ENCODE results near the gene LSM4.

Gene LSM4

GRCh38 chr19:18306888-18307260 is 16.0 kb downstream of the LSM4 start:
- Histone ChIP-seq H3K4me2 (ENCODE audit: low read length) (peak overlapping the region; percentile 73), H3K27me3 (ENCODE audit: control insufficient read depth, insufficient read depth, low read length) (no peaks in the 10 kb centered on the region), H3K36me3 (ENCODE audit: control insufficient read depth, insufficient read depth, low read length) (no peaks in the 10 kb centered on the region), H3K4me3 (ENCODE audit: low read depth, low read length) (peak overlapping the region; percentile 32), H3K79me2 (no peaks in the 10 kb centered on the region), H3K4me1 (peaks cover 42% of the 10 kb centered on the region), H3K27ac (peak overlapping the region; percentile 98), H3K9me3 (ENCODE audit: control insufficient read depth, low read length) (no peaks in the 10 kb centered on the region), H2AFZ (peak overlapping the region; percentile 1), H3K9ac (no peak overlapping the region)
- TF ChIP-seq CTCF (IDR thresholded peaks at IDR 0.05): no peak

GRCh38 chr19:18306209-18306887 is 16.5 kb downstream of the LSM4 start:
- no peaks in the 10 kb centered on the region for H3K79me2 ChIP-seq
- H3K4me3 ChIP-seq (ENCODE audit: low read depth, low read length): peak overlapping the region; percentile 32
- H3K27me3 ChIP-seq (ENCODE audit: control insufficient read depth, insufficient read depth, low read length): no peaks in the 10 kb centered on the region
- no peaks in the 10 kb centered on the region for H3K9me3 ChIP-seq (ENCODE audit: control insufficient read depth, low read length)
- H3K4me2 ChIP-seq (ENCODE audit: low read length): peak overlapping the region; percentile 73
- H3K9ac ChIP-seq: no peak overlapping the region
- H2AFZ ChIP-seq: peak overlapping the region; percentile 30
- TF ChIP-seq CTCF (IDR thresholded peaks at IDR 0.05): no peak
- peak overlapping the region; percentile 98 for H3K27ac ChIP-seq
- no peaks in the 10 kb centered on the region for H3K36me3 ChIP-seq (ENCODE audit: control insufficient read depth, insufficient read depth, low read length)
- H3K4me1 ChIP-seq: peaks cover 46% of the 10 kb centered on the region

GRCh38 chr19:18304458-18305310 is 18.2 kb downstream of the LSM4 start:
- no peaks in the 10 kb centered on the region for H3K9me3 ChIP-seq (ENCODE audit: control insufficient read depth, low read length)
- no peaks in the 10 kb centered on the region for H3K79me2 ChIP-seq
- peak overlapping the region; percentile 49 for H3K4me2 ChIP-seq (ENCODE audit: low read length)
- peak overlapping the region; percentile 79 for H2AFZ ChIP-seq
- peak overlapping the region; percentile 98 for H3K27ac ChIP-seq
- H3K36me3 ChIP-seq (ENCODE audit: control insufficient read depth, insufficient read depth, low read length): no peaks in the 10 kb centered on the region
- peaks cover 52% of the 10 kb centered on the region for H3K4me1 ChIP-seq
- H3K27me3 ChIP-seq (ENCODE audit: control insufficient read depth, insufficient read depth, low read length): no peaks in the 10 kb centered on the region
- H3K4me3 ChIP-seq (ENCODE audit: low read depth, low read length): peak overlapping the region; percentile 39
- no peak for TF ChIP-seq CTCF (IDR thresholded peaks at IDR 0.05)
- peak overlapping the region; percentile 30 for H3K9ac ChIP-seq

- Histone ChIP-seq H3K36me3 (ENCODE audit: control insufficient read depth, insufficient read depth, low read length) (no peaks in the 10 kb centered on the region), H3K4me3 (ENCODE audit: low read depth, low read length) (peak overlapping the region; percentile 39), H2AFZ (peak overlapping the region; percentile 79), H3K4me1 (peaks cover 52% of the 10 kb centered on the region), H3K9me3 (ENCODE audit: control insufficient read depth, low read length) (no peaks in the 10 kb centered on the region), H3K27me3 (ENCODE audit: control insufficient read depth, insufficient read depth, low read length) (no peaks in the 10 kb centered on the region), H3K9ac (no peak overlapping the region), H3K79me2 (no peaks in the 10 kb centered on the region), H3K27ac (peak overlapping the region; percentile 98), H3K4me2 (ENCODE audit: low read length) (peak overlapping the region; percentile 49)
- no peak for TF ChIP-seq CTCF (IDR thresholded peaks at IDR 0.05)
Observed at GRCh38 chr19:18304208-18304457, 18.7 kb downstream of the LSM4 start.
